ENCODE measurements around the gene LIMD2.

Gene LIMD2

GRCh38 chr17:63680700-63681099 lies 19.2 kb downstream of the LIMD2 start:
- no peak for DNase-seq

- no peak for DNase-seq
These were observed 20.7 kb downstream of the LIMD2 start for GRCh38 chr17:63679214-63679613.

DNA sequence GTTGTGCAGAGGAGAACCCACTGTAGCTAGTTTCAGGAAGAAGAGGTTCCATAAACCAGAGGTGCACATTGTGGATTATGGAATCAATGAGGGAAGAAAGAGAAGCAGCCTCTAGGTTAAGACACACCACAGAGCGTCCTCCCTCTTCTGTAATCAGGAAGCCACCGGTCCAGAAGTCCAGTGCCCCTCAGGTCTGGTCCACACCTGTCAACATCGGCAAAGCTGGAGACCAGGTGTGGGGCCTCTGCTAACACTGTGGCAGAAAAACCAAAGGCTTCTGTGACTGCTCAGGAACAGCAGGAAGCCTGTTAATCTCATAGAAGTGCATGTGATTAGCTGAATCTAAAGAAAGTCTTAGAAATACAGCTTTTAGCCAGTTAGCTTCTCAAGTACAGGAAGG lies 23.3 kb downstream of the LIMD2 start:
- DNase-seq: no peak

DNA sequence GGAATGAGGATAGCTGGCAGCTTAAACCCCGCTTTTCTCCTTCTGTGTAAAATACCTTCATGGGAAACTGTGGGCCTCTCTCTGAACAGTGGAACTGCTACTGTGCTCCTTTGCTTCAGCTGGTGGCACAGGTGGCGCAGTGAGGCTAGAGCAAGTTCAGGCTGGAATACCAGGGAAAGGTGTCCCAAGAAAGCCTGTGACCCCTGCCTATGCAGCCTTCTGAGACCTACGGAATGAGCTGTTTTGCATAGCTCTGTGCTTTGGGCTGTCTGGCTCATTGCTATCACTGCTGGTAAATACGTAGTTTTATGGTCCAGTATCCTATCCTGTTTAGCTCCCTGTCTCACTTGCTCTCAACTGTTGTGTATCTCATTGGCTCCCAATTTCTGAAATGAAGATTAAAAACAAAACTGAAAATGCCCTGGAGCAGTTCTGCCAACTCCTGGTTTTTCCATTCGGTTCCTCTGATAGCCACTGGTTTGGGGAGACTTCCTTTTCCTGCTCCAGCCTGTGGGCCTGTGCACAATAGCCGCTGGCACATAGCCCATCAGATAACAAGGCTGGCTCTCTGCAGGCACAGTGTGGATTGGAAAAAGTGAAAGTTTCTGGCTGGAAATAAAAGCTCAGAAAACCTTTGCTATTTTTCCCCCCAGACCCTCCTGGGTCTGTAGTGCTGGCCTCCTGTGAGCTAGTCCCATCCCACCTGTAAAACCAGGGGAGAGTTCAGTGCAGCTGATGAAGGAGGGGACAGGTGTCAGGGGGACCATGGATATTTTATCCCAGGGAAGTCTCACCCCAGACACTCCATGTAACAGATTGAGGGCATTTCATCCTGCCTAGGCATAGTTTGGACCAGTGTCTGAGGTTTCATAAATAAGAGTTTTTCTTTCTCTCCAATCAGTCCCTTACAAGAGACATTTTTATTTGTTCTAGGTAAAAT lies 24.0 kb downstream of the LIMD2 start:
- no peak for DNase-seq

DNA sequence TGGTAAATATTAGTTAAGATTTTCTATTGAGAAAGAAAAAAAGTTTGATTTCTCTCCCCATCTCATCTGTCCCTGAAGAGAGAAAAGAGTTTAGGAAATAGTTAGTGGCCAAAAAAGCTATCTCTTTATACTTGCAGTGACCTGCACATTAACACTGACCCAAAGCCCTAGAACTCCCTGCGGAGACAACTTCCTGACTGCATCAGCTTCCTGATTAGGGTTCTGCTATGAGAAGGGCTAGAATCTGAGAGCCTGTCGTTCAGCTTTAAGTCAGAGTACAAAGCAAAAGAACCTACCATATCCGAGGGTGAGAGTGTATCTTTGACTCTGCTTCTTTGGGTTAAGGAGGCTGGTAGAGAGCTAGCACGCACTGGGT lies 24.7 kb downstream of the LIMD2 start:
- DNase-seq: no peak

DNA sequence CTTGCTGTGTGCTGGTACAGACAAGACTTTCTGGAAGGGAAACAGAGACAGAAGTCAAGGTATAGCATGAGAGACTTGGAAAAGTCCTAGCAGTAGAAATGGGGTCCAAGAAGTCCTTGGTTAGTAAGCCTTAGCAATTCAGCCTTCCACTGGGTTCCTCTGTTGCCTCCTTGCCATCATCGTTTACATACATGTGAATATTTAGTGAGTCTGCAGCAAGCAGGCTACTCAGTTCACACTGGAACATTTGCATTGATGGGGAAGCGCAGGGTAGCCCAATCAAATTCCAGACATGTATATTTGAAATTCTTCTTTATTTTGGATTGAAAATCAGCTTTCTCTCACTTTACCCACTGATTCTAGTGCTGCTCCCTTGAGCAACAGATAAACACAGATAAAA lies 27.1 kb downstream of the LIMD2 start:
- DNase-seq: no peak

- no peak for DNase-seq
These were observed 34.3 kb downstream of the LIMD2 start for GRCh38 chr17:63665527-63666214.

DNA sequence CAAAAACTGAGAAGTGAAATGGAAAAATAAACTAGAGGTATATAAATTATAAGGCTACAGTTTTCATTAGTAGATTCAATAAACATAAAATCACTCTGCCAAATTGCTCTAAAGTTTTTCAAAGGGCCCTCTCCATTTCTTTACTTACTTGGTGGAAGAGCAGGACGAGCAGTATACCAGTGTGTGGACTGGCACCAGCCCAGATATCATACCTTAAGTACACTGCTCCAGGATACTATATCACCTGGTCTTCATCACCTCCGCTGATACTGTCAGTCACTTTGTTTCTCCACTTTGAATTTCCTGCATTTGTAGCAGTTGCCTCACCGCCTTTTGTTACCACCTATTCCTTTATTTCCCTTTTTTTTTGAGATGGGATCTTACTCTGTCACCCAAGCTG lies 40.1 kb downstream of the LIMD2 start:
- DNase-seq: no peak

- no peak for DNase-seq
These were observed 41.6 kb downstream of the LIMD2 start for GRCh38 chr17:63658366-63658765.

GRCh38 chr17:63657786-63658185 lies 42.1 kb downstream of the LIMD2 start:
- no peak for DNase-seq

- no peak for DNase-seq
These were observed 46.9 kb downstream of the LIMD2 start for GRCh38 chr17:63653050-63653449.

DNA sequence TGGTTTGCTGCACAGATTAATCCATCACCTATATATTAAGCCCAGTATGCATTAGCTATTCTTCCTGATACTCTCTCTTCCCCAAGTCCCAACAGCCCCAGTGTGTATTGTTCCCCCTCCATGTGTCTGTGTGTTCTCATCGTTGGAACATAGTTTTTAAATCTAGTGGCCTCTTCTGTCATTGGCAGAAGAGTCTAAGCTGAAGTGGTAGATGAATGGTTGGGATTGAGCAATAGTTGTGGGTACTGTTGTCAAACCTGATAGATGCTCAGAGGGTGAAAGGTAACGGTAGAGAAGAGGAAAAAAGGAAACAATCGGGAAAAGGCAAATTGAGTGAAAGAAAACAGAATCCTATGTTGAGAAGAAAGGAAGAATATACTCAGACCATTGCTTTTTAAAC lies 47.8 kb downstream of the LIMD2 start:
- no peak for DNase-seq

GRCh38 chr17:63649813-63650212 lies 50.1 kb downstream of the LIMD2 start:
- DNase-seq: no peak

GRCh38 chr17:63647936-63648335 lies 52.0 kb downstream of the LIMD2 start:
- DNase-seq: no peak

DNA sequence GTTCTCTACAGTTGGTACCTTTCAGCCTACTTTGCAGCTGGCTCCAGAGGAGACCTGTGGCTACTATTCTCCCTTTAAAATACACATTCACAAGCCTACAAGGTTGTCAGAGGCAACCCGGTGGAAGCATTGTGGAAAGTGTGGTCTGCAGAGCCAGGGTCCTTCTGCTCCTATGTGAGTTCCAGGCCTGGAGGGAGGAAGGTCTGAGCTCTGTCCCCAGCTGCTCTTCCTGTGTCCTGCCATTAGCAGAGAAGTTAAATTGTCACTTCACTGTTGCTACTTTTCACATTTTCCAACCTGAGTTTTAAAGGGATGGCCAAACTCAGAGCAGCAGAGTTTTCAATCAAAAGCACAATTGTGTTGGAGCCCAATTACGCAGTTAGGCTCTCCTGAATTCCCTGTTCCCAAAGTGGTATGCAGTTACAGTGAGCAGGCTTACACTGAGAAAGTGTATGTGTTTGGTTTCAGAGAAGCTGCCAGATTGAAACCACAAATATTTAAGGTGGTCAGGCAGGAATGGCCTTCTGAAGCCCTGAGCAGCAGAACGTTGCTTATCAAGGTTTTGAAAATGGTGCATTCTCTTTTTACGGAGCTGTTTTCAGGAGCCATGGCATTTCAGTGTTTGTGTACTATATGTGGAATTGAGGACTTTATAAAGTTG lies 52.7 kb downstream of the LIMD2 start:
- no peak for DNase-seq

DNA sequence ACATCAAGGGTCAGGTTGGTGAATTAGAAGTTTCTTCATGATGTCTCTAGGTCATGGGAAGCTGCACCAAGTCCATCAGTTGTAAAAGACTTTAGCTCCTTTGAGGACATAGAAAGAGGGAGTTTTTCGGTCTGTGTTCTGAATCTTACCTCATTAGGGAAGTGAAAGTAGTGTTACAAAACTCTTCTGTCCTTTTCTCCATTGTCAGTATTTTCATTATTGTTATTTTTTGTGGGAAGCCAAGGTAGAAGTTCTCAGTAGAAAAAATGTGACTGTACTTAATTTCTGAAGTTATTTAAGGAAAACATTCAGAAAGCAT lies 53.5 kb downstream of the LIMD2 start:
- no peak for DNase-seq
